GM12865 (cell line): Measurements from ENCODE around the gene KLHL29.

Source experiments
- DNase-seq: peaks from one replicate; pipeline ENCODE4 v3.0.0; 2010; ENCODE audit warnings: low read depth
- H3K4me3 ChIP-seq: 2 replicates; pipeline ENCODE4 v1.5.1; 2011; ENCODE audit warnings: mild to moderate bottlenecking, low read depth, low read length, control low read depth
- TF ChIP-seq, protein P1 (sequence below): IDR thresholded peaks from 2 replicates; pipeline ENCODE4 v1.5.1; 2011; ENCODE audit warnings: low read length, control low read depth, low read depth, inconsistent platforms; ENCODE audit not compliant: insufficient read depth; ENCODE audit errors: missing control alignments

KLHL29 gene

DNA sequence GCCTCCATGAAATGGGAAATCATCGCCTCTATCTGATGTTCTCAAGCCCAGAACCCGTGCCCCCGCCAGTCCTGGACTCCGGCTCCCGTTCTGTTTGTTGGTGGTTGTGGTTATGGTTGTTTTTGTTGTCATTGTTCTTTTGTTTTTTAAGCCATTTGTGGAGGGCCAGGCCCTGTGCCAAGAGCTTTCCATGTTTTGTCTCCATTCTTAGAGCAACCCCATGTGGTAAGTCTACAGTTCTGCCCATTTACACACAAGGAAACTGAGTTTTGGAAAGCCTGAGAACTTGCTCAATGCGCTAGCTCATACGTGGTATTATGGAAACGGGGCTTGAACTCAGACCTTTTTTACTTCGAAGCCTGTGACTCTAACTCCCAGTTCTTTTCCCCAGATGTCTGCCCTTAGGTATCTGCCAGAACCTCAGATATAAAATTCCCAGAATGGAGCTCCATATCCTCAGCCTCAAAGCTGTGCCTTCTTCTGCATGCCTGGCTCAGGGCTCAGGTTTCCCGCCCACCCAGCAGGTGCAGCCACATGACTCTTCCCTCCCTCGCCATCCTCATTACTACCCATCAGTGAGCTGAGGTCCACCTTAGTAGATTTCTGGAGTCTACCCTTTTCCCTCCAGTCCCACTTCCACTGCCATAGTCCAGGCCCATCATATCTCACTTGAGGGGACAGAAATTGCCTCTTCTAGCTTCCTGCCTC is 194.1 kb downstream of the KLHL29 start:
- DNase-seq: no peak
- no peak overlapping the region for H3K4me3 ChIP-seq
- TF ChIP-seq, protein P1, sequence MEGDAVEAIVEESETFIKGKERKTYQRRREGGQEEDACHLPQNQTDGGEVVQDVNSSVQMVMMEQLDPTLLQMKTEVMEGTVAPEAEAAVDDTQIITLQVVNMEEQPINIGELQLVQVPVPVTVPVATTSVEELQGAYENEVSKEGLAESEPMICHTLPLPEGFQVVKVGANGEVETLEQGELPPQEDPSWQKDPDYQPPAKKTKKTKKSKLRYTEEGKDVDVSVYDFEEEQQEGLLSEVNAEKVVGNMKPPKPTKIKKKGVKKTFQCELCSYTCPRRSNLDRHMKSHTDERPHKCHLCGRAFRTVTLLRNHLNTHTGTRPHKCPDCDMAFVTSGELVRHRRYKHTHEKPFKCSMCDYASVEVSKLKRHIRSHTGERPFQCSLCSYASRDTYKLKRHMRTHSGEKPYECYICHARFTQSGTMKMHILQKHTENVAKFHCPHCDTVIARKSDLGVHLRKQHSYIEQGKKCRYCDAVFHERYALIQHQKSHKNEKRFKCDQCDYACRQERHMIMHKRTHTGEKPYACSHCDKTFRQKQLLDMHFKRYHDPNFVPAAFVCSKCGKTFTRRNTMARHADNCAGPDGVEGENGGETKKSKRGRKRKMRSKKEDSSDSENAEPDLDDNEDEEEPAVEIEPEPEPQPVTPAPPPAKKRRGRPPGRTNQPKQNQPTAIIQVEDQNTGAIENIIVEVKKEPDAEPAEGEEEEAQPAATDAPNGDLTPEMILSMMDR: no peak

DNA sequence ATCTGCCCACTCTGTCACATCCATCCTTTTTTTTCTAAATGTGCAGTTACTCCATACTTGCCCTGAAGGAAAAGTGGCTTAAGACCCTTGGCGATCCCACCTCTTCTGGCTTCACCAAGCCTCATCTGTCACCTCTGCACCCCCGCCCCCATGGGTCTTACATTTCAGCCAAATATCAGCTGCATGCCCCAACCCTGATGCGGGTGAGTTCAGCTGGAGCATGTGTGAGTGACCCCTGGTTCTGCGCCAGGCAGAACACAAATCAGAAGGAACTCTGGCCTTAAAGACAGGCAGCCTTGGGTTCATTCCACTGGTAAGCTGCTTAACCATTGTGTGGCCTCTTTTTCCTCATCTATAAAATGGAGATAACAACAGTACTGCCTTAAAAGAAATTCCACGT is 194.7 kb downstream of the KLHL29 start:
- TF ChIP-seq, protein P1: no peak
- DNase-seq: no peak
- no peak overlapping the region for H3K4me3 ChIP-seq

DNA sequence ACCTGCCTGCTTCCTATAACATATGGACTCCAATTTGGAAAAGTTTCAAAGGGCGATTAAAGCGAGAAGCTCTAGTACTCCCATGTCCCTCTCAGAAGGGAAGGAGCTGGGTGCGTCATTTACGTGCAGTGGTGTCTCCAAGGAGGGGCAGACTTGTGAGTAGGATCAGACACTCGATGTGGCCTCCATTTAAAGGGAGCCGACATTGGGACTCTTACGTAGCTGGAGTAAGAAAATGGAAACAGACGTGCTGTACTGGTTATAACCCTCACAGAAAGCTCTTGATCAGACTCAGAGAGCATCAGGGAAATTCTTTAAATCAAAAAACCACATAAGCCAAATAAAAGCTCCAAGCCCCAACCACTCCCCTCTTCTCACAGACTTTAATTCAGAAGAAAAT is 198.5 kb downstream of the KLHL29 start:
- H3K4me3 ChIP-seq: no peak overlapping the region
- no peak for DNase-seq
- TF ChIP-seq, protein P1: no peak

DNA sequence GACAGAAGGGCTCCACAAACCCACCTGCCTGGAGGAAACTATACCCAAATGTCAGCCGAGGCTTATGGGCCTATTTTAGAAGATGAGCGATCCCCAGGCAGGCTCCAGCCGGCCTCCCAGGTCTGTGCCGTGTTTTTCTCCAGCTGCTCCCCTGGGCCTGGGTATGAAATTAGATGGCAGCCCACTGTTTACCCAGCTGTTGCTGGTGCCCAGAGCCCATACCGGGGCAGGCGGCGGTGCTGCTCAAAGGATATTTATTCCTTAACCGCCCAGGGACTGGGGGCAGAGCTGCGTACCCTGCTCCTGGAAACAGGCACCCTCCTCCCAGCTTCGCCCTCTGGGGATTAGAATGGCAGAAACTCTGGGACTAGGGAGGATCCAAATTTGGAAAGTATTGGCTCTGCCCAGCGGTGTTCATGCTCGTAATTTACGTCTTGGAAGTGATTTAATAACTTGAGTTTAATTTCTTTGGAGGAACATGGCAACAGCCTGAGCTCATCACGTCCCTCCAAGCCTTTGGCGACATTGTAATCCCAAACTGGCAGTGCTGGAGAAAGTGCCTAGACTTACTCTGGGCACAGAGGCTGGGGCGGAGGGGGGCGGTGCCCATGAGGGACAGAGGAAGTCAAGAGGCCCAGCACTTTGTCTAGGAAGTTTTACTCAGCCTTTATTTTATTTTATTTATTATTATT is 199.2 kb downstream of the KLHL29 start:
- TF ChIP-seq, protein P1: no peak
- no peak for DNase-seq
- no peak overlapping the region for H3K4me3 ChIP-seq

DNA sequence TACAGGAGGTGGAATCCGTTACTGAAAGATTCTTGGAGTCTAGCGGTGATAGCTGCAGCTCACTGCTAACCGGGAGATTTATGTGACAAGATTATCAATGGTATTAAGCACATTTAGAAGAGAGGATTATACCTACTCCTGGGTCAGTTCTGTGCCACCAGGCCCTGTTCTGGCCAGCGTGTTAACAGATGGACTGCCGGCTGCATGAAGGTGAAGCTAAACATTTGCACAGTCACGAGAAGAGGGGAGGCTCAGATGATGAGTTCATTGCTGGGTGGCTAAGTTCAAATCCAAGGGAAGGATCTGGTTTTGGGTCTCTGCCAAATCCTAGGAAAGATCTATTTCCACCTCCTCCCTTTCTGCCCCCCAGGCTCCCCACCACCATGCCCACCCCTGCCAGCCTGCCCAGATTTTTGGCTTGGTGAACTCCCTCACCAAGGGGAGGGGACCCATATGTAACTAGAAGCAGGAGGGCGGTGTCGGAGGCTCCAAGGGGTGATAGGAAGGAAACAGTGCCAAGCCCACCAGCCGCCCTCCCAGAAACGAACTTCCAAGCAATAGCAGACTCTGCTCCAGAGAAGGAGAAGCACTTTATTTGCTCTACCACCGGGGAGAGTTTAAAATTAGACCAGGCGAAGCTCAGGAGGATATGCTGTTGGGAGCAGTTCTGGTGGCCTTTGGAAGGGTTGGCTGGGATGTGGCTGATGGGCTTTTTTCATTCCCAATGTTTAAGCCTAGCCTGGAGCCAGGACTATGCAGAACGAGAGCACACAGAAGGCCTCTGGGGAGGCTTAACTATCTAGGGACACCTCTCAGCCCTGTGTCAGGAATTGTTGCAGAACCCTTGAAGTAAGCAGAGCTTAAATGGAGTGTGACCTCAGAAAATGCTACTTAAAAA is 200.5 kb downstream of the KLHL29 start:
- H3K4me3 ChIP-seq: no peak overlapping the region
- TF ChIP-seq, protein P1: no peak
- no peak for DNase-seq

DNA sequence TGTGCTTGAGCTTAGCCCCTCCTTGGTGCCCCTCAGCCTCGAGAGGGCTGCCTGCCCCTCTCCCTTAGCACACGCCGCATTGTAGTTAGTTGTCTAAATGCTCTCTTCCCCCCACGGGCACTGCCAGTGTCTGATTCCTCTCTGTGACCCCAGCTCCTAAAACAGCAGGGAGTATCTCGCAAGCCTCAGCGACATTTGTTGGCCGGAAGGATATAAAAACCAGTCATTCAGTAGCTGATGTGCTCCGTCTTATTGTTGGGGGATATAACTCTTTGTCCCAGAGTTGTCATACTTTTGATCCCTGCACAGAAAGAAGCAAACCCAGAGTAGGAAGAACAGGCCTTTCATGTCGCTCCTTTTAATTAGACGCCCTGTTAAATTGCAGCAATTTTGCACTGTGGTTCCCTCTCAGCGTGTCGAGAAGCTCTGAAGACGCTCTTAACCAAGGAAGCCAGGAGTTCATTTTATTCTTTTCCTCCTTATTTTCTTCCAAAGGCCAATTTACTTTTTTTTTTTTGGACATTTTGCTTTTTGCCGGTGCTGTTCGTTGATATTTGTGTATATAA is 201.8 kb downstream of the KLHL29 start:
- H3K4me3 ChIP-seq: no peak overlapping the region
- TF ChIP-seq, protein P1: no peak
- no peak for DNase-seq
